Activated naive CD4-positive, alpha-beta T cell treated with anti-CD3 and anti-CD28 coated beads, Interleukin-2, amount 50 U/mL, for 24 hours (primary cell): Measurements from ENCODE around the gene ABHD14A.

Experiments
- H3K27ac Mint-ChIP-seq: one replicate; pipeline ENCODE4 v1.8.0; 2021; ENCODE audit warnings: mild to moderate bottlenecking, mixed read lengths
- H3K27me3 Mint-ChIP-seq: one replicate; pipeline ENCODE4 v1.8.0; 2021; ENCODE audit warnings: mixed read lengths
- H3K36me3 Mint-ChIP-seq: one replicate; pipeline ENCODE4 v1.8.0; 2021; ENCODE audit warnings: mixed read lengths
- H3K4me1 Mint-ChIP-seq: one replicate; pipeline ENCODE4 v1.8.0; 2021; ENCODE audit warnings: mixed read lengths
- H3K4me3 Mint-ChIP-seq: one replicate; pipeline ENCODE4 v1.8.0; 2021; ENCODE audit warnings: mild to moderate bottlenecking, mixed read lengths
- H3K9me3 Mint-ChIP-seq: one replicate; pipeline ENCODE4 v1.8.0; 2021; ENCODE audit warnings: mixed read lengths

The ABHD14A gene

DNA sequence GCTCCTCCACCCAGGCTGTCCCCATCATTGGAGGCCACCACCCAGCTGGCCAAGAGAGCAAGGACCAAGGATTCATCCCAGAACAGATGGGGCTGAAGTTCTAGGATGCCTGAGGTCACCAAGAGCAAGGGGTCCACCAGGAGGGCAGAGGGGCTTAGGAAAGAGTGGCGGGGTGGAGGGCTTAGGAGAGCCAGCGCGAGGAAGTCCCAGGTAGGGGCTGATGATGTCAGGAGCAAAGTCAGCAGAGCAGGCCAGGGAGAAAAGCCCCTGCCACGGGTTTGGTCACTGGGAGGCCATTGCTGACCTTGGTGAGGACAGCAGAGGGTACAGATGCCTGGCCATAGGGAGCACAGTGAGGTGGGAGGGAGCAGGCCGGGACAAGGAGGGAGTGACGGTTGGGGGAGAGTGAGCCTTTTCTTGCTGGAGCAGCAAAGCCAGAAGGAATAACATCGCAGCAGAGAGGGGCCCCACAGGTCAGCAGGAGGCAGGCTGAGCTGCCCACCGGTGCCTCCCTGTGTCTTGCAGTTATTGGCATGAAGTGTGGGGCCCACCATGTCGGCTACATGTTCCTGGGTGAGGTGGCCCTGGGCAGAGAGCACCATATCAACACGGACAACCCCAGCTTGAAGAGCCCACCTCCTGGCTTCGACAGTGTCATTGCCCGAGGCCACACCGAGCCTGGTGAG is 27.5 kb upstream of the ABHD14A start:
- H3K27me3 Mint-ChIP-seq, result no peaks in the 10 kb centered on the region
- no peak overlapping the region for H3K4me3 Mint-ChIP-seq
- no peak overlapping the region for H3K27ac Mint-ChIP-seq
- H3K9me3 Mint-ChIP-seq, result no peaks in the 10 kb centered on the region
- peaks cover 6% of the 10 kb centered on the region for H3K4me1 Mint-ChIP-seq
- no peaks in the 10 kb centered on the region for H3K36me3 Mint-ChIP-seq

DNA sequence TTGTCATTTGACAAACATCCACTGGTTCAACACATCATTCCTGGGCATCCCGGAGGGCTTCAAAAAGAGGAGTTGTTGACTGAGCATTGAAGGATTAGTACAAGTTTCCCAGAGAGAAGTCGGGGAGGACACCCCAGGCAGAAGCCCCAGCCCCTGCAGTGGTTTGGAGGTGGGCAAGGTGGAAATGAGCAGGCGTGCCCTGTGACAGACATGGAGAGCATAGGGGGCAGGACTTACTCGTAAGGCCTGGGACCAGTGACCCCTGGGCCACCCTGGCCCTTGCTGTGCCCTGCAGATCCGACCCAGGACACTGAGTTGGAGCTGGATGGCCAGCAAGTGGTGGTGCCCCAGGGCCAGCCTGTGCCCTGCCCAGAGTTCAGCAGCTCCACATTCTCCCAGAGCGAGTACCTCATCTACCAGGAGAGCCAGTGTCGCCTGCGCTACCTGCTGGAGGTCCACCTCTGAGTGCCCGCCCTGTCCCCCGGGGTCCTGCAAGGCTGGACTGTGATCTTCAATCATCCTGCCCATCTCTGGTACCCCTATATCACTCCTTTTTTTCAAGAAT is 26.8 kb upstream of the ABHD14A start:
- Mint-ChIP-seq H3K27me3 (peaks cover 1% of the 10 kb centered on the region), H3K9me3 (no peaks in the 10 kb centered on the region), H3K27ac (no peak overlapping the region), H3K4me3 (no peak overlapping the region), H3K36me3 (no peaks in the 10 kb centered on the region), H3K4me1 (no peaks in the 10 kb centered on the region)

DNA sequence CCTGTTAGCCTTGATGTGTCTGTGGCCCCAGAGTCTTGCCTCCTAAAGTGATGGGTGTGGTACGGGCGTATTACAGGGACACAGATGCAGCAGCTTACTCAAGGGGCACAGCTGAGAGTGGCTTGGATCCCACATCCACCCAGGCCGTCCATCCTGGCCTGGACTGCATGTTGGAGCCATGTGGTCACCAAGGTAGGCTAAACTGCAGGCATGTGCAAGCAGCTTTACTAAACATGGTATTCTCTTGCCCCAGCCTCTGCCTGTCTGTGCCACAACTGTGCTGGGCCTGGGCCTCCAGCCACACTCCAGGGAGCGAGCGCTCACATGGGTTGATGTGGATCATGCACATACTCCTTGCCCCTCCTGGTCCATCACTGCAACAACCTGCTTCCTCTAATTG is 25.7 kb upstream of the ABHD14A start:
- Mint-ChIP-seq H3K4me3 (no peak overlapping the region), H3K27me3 (peaks cover 8% of the 10 kb centered on the region), H3K9me3 (no peaks in the 10 kb centered on the region), H3K36me3 (no peaks in the 10 kb centered on the region), H3K27ac (no peak overlapping the region), H3K4me1 (no peaks in the 10 kb centered on the region)

DNA sequence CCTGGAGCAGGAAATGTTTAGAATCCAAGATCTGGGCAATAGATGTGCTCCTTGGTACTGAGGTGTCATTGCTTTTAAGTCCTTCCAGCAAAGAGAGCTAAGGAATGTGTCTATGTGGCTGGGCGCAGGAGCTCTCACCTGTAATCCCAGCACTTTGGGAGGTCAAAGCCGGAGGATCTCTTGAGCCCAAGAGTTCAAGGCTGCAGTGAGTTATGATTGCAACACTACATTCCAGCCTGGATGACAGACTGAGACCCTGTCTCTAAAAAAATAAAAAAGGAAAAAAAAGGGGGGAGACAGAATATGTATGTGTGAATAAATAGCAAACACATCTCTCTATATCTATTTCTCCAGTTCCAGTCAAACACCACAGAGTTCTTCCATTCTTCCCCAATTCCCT is 24.0 kb upstream of the ABHD14A start:
- Mint-ChIP-seq H3K9me3 (no peaks in the 10 kb centered on the region), H3K27ac (no peak overlapping the region), H3K36me3 (no peaks in the 10 kb centered on the region), H3K27me3 (peaks cover 8% of the 10 kb centered on the region), H3K4me3 (no peak overlapping the region), H3K4me1 (no peaks in the 10 kb centered on the region)

DNA sequence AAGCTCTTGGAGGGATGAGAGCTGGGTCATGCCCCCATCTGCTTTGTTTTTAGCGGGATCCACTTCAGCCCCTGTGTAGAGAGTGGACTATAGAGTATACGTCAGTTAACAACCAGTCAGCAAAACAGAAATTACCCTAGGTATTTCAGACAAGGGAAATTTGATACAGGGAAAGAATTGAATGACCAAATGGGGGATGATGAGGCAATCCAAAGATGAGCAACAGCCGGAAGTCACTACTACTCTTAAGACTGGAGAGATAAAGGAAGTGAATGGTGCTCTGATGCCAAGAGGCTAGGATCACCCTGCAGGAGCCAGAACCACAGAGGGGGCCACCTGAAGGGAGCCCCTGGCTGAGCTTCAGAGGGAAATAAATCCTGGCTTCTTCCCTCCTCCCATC is 21.4 kb upstream of the ABHD14A start:
- H3K4me3 Mint-ChIP-seq, result no peak overlapping the region
- no peaks in the 10 kb centered on the region for H3K9me3 Mint-ChIP-seq
- H3K36me3 Mint-ChIP-seq, result peaks cover 2% of the 10 kb centered on the region
- no peaks in the 10 kb centered on the region for H3K4me1 Mint-ChIP-seq
- H3K27ac Mint-ChIP-seq, result no peak overlapping the region
- peaks cover 9% of the 10 kb centered on the region for H3K27me3 Mint-ChIP-seq

DNA sequence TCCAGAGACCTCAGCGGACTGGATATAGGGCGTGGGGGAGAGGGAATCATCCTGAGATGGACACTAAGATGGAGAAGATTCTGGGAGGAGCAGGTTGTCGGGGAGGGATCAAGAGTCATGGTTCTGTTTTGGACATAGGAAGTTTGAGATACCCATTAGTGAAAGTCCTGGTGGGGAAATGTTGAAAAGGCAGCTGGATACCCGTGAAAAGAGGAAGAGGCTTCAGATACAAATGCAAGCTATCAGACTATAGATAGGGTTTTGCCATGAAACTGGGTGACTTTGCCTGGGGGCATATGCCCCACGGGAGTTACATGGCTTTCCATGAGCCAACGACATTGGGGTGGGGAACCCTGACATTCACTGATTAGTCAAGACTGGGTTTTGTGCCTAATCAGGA is 20.8 kb upstream of the ABHD14A start:
- H3K9me3 Mint-ChIP-seq, result no peaks in the 10 kb centered on the region
- H3K27ac Mint-ChIP-seq, result no peak overlapping the region
- H3K36me3 Mint-ChIP-seq, result peaks cover 2% of the 10 kb centered on the region
- H3K27me3 Mint-ChIP-seq, result peaks cover 9% of the 10 kb centered on the region
- no peaks in the 10 kb centered on the region for H3K4me1 Mint-ChIP-seq
- no peak overlapping the region for H3K4me3 Mint-ChIP-seq

DNA sequence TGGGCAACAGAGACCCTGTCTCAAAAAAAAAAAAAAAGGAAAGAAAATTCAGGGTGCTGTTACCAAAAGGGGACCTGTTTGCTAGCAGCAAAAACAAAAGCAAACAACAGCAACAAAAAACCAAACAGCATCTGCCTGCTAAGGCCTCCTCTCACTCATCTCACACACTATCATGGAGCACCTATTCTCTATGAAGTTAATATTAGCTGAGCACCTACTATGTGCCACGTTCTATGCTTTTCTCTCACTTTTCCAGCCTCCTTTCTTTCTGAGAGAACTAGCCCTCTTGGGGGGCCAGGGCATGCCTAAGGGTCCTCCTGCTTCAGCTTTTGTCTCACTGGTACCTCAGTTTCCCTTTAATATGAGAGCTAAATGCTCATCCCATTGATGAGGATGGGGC is 20.2 kb upstream of the ABHD14A start:
- H3K9me3 Mint-ChIP-seq, result no peaks in the 10 kb centered on the region
- H3K27me3 Mint-ChIP-seq, result peaks cover 9% of the 10 kb centered on the region
- H3K27ac Mint-ChIP-seq, result no peak overlapping the region
- no peaks in the 10 kb centered on the region for H3K4me1 Mint-ChIP-seq
- peaks cover 2% of the 10 kb centered on the region for H3K36me3 Mint-ChIP-seq
- no peak overlapping the region for H3K4me3 Mint-ChIP-seq

DNA sequence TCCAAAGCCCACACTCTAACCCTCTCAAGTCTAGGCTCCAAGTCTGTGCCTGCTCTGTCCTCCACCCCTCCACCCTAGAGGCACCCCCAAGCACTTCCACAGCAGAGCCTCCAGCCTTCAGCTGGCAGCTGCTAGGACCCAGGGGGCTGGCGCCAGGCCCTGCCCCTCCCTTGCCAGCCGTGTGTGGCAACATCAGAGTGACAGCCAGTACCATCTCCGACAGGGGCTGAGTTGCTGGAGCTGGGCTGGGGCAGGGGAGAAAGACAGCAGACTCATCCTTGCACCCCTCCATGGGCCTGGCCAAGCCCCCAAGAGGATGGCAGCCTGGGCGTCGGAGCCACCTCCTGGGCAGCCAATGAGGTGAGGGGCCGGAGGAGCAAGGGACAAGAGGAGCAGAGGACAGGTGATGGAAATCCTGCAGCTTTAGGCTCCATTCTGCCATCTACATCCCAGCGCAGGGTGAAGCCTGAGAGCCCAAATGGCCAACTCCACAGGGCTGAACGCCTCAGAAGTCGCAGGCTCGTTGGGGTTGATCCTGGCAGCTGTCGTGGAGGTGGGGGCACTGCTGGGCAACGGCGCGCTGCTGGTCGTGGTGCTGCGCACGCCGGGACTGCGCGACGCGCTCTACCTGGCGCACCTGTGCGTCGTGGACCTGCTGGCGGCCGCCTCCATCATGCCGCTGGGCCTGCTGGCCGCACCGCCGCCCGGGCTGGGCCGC is 19.5 kb upstream of the ABHD14A start, which contains the start of gene GPR62:
Gene GPR62 (plus strand): TSS at position 207 of the 718 bp plus-strand sequence. CDS start 272 bp downstream, at position 479.
- Mint-ChIP-seq H3K36me3 (peaks cover 2% of the 10 kb centered on the region), H3K27ac (no peak within 1 kb of the TSS), H3K27me3 (peaks cover 9% of the 10 kb centered on the region), H3K4me3 (peak within 1 kb of the TSS; percentile 49), H3K4me1 (no peaks in the 10 kb centered on the region), H3K9me3 (no peaks in the 10 kb centered on the region)

DNA sequence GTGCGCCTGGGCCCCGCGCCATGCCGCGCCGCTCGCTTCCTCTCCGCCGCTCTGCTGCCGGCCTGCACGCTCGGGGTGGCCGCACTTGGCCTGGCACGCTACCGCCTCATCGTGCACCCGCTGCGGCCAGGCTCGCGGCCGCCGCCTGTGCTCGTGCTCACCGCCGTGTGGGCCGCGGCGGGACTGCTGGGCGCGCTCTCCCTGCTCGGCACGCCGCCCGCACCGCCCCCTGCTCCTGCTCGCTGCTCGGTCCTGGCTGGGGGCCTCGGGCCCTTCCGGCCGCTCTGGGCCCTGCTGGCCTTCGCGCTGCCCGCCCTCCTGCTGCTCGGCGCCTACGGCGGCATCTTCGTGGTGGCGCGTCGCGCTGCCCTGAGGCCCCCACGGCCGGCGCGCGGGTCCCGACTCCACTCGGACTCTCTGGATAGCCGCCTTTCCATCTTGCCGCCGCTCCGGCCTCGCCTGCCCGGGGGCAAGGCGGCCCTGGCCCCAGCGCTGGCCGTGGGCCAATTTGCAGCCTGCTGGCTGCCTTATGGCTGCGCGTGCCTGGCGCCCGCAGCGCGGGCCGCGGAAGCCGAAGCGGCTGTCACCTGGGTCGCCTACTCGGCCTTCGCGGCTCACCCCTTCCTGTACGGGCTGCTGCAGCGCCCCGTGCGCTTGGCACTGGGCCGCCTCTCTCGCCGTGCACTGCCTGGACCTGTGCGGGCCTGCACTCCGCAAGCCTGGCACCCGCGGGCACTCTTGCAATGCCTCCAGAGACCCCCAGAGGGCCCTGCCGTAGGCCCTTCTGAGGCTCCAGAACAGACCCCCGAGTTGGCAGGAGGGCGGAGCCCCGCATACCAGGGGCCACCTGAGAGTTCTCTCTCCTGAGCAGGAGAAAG is 18.7 kb upstream of the ABHD14A start:
- H3K9me3 Mint-ChIP-seq, result no peaks in the 10 kb centered on the region
- H3K4me3 Mint-ChIP-seq, result peak overlapping the region; percentile 49
- no peak overlapping the region for H3K27ac Mint-ChIP-seq
- peaks cover 2% of the 10 kb centered on the region for H3K36me3 Mint-ChIP-seq
- H3K27me3 Mint-ChIP-seq, result peaks cover 9% of the 10 kb centered on the region
- H3K4me1 Mint-ChIP-seq, result no peaks in the 10 kb centered on the region

DNA sequence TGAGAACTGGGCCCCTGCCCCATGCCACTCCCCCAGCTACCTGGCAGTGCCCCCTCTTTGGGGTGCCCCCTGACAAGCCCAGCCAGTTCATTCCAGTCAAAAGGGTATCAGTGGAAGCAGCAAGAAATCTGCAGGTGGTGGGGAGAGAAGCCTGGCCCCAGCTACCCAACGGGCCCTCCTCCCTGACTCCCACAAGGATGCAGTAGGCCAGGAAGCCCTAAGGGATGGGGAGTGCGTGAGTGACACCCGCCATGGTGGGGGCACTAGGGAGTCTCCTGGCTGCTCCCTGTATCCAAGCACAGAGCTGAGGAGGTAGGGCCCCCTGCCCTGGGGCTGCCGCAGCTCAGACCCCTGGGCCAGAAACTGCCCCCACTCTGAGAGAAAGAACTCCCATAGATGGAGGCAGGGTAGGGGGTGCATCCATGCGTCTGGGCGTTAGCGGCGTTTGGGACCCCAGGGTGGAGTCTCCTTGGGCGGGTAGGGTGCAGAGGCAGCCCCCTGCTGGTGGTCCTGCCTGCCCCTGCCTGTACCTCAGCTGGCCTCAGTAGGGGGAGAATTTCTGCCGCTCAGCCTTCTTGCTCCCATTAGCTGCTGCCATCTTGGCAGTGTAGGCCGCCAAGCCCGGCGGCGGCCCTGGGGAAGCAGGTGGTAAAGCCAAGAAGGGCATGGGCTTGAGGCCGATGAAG is 17.2 kb upstream of the ABHD14A start:
- Mint-ChIP-seq H3K27ac (no peak overlapping the region), H3K4me1 (no peaks in the 10 kb centered on the region), H3K27me3 (peaks cover 9% of the 10 kb centered on the region), H3K9me3 (no peaks in the 10 kb centered on the region), H3K36me3 (peaks cover 2% of the 10 kb centered on the region), H3K4me3 (no peak overlapping the region)

DNA sequence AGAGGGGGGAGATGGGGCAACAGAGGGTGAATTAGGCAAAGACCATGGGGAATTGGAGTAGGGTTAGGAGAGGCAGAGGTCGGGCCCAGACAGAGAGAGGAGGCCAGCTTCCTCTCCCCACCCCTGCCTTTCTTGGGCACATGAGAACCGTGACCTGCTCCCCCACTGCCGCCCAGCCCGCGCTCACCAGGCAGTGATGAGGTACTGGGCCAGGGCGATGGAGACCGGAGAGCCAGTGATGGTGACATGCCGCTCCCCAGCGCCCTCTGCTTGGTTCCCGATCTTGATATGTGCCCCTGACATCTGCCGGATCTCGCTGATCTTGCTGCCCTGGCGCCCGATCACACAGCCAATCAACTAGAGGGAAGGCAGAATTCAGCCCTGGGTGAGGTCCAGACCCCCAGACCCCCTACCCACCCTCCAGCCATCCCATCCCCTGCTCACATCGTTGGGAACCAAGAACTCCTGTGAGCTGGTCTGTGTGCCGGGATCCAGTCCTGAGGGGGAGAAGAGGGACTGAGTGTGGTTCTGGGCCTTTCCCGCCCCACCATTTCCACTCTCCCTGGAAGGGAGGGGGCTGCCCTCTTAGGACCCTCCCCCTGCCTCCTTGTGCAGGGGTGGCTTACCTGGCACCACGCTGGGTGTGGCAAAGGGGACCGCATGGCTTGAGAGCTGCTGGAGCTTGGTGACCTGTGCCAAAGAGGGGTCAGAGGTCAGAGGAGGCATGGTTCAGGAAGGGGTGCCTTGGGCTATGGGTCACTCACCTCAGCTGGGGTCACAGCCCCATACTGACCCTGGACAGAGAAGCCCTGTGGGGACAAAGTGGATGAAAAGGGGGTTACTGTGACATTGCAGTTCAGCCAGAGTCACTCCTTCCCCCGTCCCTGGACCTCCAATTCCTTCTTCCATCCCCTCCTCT is 16.0 kb upstream of the ABHD14A start:
- Mint-ChIP-seq H3K4me1 (no peaks in the 10 kb centered on the region), H3K9me3 (no peaks in the 10 kb centered on the region), H3K27me3 (peaks cover 4% of the 10 kb centered on the region), H3K4me3 (no peak overlapping the region), H3K27ac (no peak overlapping the region), H3K36me3 (peaks cover 2% of the 10 kb centered on the region)

DNA sequence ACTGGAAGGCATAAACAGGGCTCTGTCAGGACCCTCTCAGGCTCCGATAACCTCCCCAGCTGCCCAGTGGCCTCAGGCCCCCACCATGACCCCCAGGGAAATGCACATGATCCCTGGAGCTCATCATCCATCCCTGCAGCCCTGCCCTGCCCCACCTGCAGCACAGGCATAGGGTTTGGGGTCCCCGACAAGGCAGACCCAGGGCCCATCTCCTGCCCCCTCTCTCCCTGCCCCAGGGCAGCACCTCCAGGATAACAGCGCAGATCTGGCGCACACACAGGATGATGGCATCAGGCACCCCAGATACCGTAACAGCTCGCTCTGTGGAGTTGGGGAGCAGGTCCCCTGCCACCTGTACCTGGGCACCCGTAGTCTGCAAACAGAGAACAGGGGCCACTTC is 15.2 kb upstream of the ABHD14A start:
- Mint-ChIP-seq H3K36me3 (peaks cover 2% of the 10 kb centered on the region), H3K9me3 (no peaks in the 10 kb centered on the region), H3K4me1 (no peaks in the 10 kb centered on the region), H3K27me3 (peaks cover 1% of the 10 kb centered on the region), H3K27ac (no peak overlapping the region), H3K4me3 (no peak overlapping the region)

DNA sequence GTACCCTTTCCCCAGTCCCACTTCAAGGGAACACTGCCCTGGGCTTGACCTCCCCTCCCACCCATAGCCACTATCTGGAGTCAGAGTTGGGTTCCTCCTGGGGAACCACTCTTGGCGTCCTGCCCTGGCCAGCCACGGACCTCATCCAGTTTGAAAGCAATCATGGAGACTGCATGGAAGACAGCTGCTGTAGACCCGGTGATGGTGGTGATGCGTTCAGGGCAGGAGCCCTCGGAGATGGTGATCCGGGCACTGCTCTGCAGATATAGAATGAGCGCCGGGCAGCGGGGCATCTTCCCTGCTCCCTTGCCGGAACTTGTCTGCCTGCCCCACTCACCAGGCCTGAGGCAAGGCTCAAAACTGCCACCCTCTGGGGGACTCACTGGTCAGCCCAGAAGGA is 14.5 kb upstream of the ABHD14A start:
- peaks cover 1% of the 10 kb centered on the region for H3K27me3 Mint-ChIP-seq
- H3K4me1 Mint-ChIP-seq, result peaks cover 5% of the 10 kb centered on the region
- H3K4me3 Mint-ChIP-seq, result no peak overlapping the region
- peaks cover 2% of the 10 kb centered on the region for H3K36me3 Mint-ChIP-seq
- no peaks in the 10 kb centered on the region for H3K9me3 Mint-ChIP-seq
- no peak overlapping the region for H3K27ac Mint-ChIP-seq

DNA sequence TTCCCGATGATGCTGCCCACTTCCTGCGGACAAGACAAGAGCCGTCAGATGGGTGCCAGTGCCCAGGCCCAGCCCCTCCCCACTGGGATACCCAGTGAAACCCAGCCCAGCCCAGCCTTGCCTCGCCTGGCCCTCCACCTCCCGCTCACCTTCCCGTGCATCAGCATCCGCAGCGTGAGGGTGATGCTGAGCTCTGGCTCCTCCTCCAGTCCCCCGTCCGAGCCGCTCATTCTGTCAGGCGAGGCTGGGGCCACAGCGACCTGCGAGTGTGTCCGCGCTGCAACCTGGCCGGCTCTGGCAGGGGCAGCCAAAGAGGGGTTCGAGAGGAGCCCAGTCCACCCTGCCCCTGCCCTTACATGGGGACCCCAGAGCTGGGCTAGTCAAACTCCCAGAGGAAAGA is 13.9 kb upstream of the ABHD14A start:
- Mint-ChIP-seq H3K27ac (no peak overlapping the region), H3K27me3 (peaks cover 1% of the 10 kb centered on the region), H3K4me3 (no peak overlapping the region), H3K9me3 (no peaks in the 10 kb centered on the region), H3K4me1 (peaks cover 7% of the 10 kb centered on the region), H3K36me3 (peaks cover 2% of the 10 kb centered on the region)
